Astrocyte (in vitro differentiated cells and primary cell): ENCODE measurements around the gene ALPG. TPM values are rescaled to one million over a fixed set of nuclear protein-coding genes. Genes with fewer than 3 reads are reported as not detected.

ENCODE experiments used
- total RNA-seq: library from RNA; stranded (reverse); gene quantifications from 2 replicates; pipeline ENCODE4 v1.2.1, GENCODE V29; 2021

ALPG gene
- total RNA-seq, 1 donor from 2014 or later = 0.27 TPM

Other genes starting within 250 kb of the ALPG start
- gene ALPP, start 28.1 kb upstream of the ALPG start, total RNA-seq = 0.32 TPM in 1 of 2 replicates, not detected in the other
- gene ALPI, start 49.3 kb downstream of the ALPG start, total RNA-seq = not detected in 2 replicates
- 0.14 TPM in 1 of 2 replicates, not detected in the other for gene ECEL1, start 81.0 kb downstream of the ALPG start, total RNA-seq
- gene PRSS56, start 113.5 kb downstream of the ALPG start, total RNA-seq = not detected in 2 replicates
- not detected in 2 replicates for gene CHRND, start 119.3 kb downstream of the ALPG start, total RNA-seq
- not detected in 2 replicates for gene CHRNG, start 132.8 kb downstream of the ALPG start, total RNA-seq
- 6.5 and 6.7 TPM in 2 replicates for gene TIGD1, start 143.7 kb downstream of the ALPG start, total RNA-seq
- gene EIF4E2, start 143.8 kb downstream of the ALPG start, total RNA-seq = 112 and 113 TPM in 2 replicates
- gene EFHD1, start 226.8 kb downstream of the ALPG start, total RNA-seq = 15.7 and 18.8 TPM in 2 replicates